HEK293 (cell line): ENCODE results near the gene NT5DC3.

Experiments used
- CTCF ChIP-seq: fragments of 450-650 bp; formaldehyde crosslinking; IDR thresholded peaks from 2 replicates; pipeline ENCODE4 v1.5.1; 2016; ENCODE audit warnings: missing biosample characterization, missing genetic modification characterization
- FEZF1 ChIP-seq: fragments of 450-650 bp; formaldehyde crosslinking; IDR thresholded peaks from 2 replicates; pipeline ENCODE4 v1.5.1; 2016; ENCODE audit warnings: missing biosample characterization, missing genetic modification characterization
- KLF17 ChIP-seq: fragments of 450-650 bp; formaldehyde crosslinking; IDR thresholded peaks from 2 replicates; pipeline ENCODE4 v1.5.1; 2016; ENCODE audit warnings: missing biosample characterization, missing genetic modification characterization
- PRDM1 ChIP-seq: fragments of 450-650 bp; formaldehyde crosslinking; IDR thresholded peaks from 2 replicates; pipeline ENCODE4; 2016; ENCODE audit warnings: missing biosample characterization, missing genetic modification characterization
- PRDM2 ChIP-seq: fragments of 450-650 bp; formaldehyde crosslinking; IDR thresholded peaks from 2 replicates; pipeline ENCODE4 v1.5.1; 2016; ENCODE audit warnings: missing biosample characterization, missing genetic modification characterization, borderline replicate concordance
- RBAK ChIP-seq: fragments of 450-650 bp; formaldehyde crosslinking; IDR thresholded peaks from 2 replicates; pipeline ENCODE4 v1.5.1; 2016; ENCODE audit warnings: missing biosample characterization, missing genetic modification characterization
- SALL2 ChIP-seq: fragments of 450-650 bp; formaldehyde crosslinking; IDR thresholded peaks from 2 replicates; pipeline ENCODE4 v1.5.0; 2017; ENCODE audit warnings: missing biosample characterization, mild to moderate bottlenecking, missing genetic modification characterization, borderline replicate concordance
- SP2 ChIP-seq: fragments of 450-650 bp; formaldehyde crosslinking; IDR thresholded peaks from 2 replicates; pipeline ENCODE4 v1.5.1; 2016; ENCODE audit warnings: missing biosample characterization, missing genetic modification characterization
- ZBTB44 ChIP-seq: fragments of 450-650 bp; IDR thresholded peaks from 2 replicates; pipeline ENCODE4 v1.5.1; 2018; ENCODE audit warnings: missing biosample characterization, mild to moderate bottlenecking, missing genetic modification characterization
- ZBTB6 ChIP-seq: fragments of 450-650 bp; formaldehyde crosslinking; IDR thresholded peaks from 2 replicates; pipeline ENCODE4 v1.5.1; 2017; ENCODE audit warnings: missing biosample characterization, missing genetic modification characterization
- ZFP37 ChIP-seq: fragments of 450-650 bp; formaldehyde crosslinking; IDR thresholded peaks from 2 replicates; pipeline ENCODE4 v1.5.1; 2016; ENCODE audit warnings: missing biosample characterization, missing genetic modification characterization
- ZNF223 ChIP-seq: fragments of 450-650 bp; formaldehyde crosslinking; IDR thresholded peaks from 2 replicates; pipeline ENCODE4 v1.5.1; 2016; ENCODE audit warnings: missing biosample characterization, missing genetic modification characterization
- ZNF664 ChIP-seq: fragments of 450-650 bp; formaldehyde crosslinking; IDR thresholded peaks from 2 replicates; pipeline ENCODE4 v1.5.1; 2016; ENCODE audit warnings: missing biosample characterization, missing genetic modification characterization
- ZNF747 ChIP-seq: fragments of 450-650 bp; formaldehyde crosslinking; IDR thresholded peaks from 2 replicates; pipeline ENCODE4 v1.5.1; 2016; ENCODE audit warnings: missing biosample characterization, missing genetic modification characterization

DNA sequence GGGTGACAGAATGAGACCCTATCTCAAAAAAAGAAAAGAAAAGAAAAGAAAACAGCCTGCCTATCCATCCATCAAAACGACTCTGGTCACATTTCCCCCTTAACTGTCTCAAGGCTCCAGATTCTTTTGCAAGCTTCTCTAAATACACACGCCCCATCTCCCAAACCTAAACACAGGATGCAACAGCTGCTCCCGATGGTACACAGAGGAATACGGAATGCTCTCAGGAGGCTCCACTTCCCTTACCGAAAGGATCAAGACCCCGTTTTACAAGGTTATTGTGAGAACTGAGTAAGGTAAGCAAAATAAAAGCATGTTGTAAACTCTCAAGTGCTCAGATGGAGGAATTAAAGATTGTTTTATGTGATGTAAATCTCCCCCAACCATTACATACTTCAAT lies 62.3 kb downstream of the NT5DC3 start:
- TF ChIP-seq CTCF (tag by site-specific recombination): no peak
- no peak for TF ChIP-seq RBAK
- TF ChIP-seq FEZF1 (tag by site-specific recombination): no peak
- TF ChIP-seq PRDM2 (tag by site-specific recombination): no peak
- TF ChIP-seq SALL2: no peak
- no peak for TF ChIP-seq PRDM1 (tag by site-specific recombination)
- no peak for TF ChIP-seq ZNF747 (tag by site-specific recombination)
- no peak for TF ChIP-seq ZBTB44 (tag by site-specific recombination)
- no peak for TF ChIP-seq ZBTB6 (tag by site-specific recombination)
- TF ChIP-seq ZNF223: no peak
- no peak for TF ChIP-seq ZFP37 (tag by site-specific recombination)
- no peak for TF ChIP-seq SP2 (tag by site-specific recombination)
- TF ChIP-seq ZNF664: no peak
- TF ChIP-seq KLF17 (tag by site-specific recombination): no peak
